Left renal cortex interstitium (tissue), 4 donors: Measurements from ENCODE around the gene OR10G7. TPM values are rescaled to one million over a fixed set of nuclear protein-coding genes. Genes with fewer than 3 reads are reported as not detected.

ENCODE experiments used
- DNase-seq, 4 donors: peaks; one replicate each; pipeline ENCODE4 v3.0.0-alpha.2; 2013; ENCODE audit warnings: low read depth in 4 of 4, low spot score in 2 of 4, missing footprints in 1 of 4
- polyA plus RNA-seq, 4 donors: library from polyadenylated mRNA; unstranded; fragments of 120-200 nt; gene quantifications; one replicate each; pipeline ENCODE4 v1.2.1, GENCODE V29; 2013; ENCODE audit not compliant: insufficient read length in 4 of 4

The OR10G7 gene
- not detected for polyA plus RNA-seq

- DNase-seq = no peak
These were observed at the start of gene OR10G7 for GRCh38 chr11:124041254-124041653. Gene OR10G7 (minus strand): TSS chr11:124041325. CDS start chr11:124039001, 2,324 bp downstream.

- no peak for DNase-seq
These were observed 45.1 kb upstream of the OR10G7 start for GRCh38 chr11:124085997-124086846.

GRCh38 chr11:124085583-124085982, 44.5 kb upstream of the OR10G7 start:
- no peak for DNase-seq

- no peak for DNase-seq
These were observed 41.2 kb upstream of the OR10G7 start for GRCh38 chr11:124082371-124082770.

- no peak for DNase-seq
These were observed 40.4 kb upstream of the OR10G7 start for GRCh38 chr11:124081483-124081882.

GRCh38 chr11:124080327-124081001, 39.3 kb upstream of the OR10G7 start:
- no peak for DNase-seq

GRCh38 chr11:124079631-124080326, 38.7 kb upstream of the OR10G7 start:
- no peak for DNase-seq

GRCh38 chr11:124078591-124078990, 37.5 kb upstream of the OR10G7 start:
- DNase-seq = no peak

- DNase-seq = no peak
These were observed 36.1 kb upstream of the OR10G7 start for GRCh38 chr11:124077266-124077665.

- DNase-seq = peak in 1 of 4 donors; percentile 21
These were observed 34.9 kb upstream of the OR10G7 start for GRCh38 chr11:124075841-124076651.

- DNase-seq = no peak
These were observed 34.3 kb upstream of the OR10G7 start for GRCh38 chr11:124075492-124075840.

- DNase-seq = no peak
These were observed 33.4 kb upstream of the OR10G7 start for GRCh38 chr11:124074554-124074953.

- DNase-seq = no peak
These were observed 31.0 kb upstream of the OR10G7 start for GRCh38 chr11:124072147-124072546.

- DNase-seq = no peak
These were observed 30.5 kb upstream of the OR10G7 start for GRCh38 chr11:124071623-124071948.

GRCh38 chr11:124070915-124071622, 29.9 kb upstream of the OR10G7 start:
- peak in 2 of 4 donors; percentile 55 for DNase-seq

- peak in 1 of 4 donors; percentile 29 for DNase-seq
These were observed 28.6 kb upstream of the OR10G7 start for GRCh38 chr11:124069429-124070401.

- DNase-seq = no peak
These were observed 27.5 kb upstream of the OR10G7 start for GRCh38 chr11:124068601-124069110.

- DNase-seq = no peak
These were observed 11.8 kb upstream of the OR10G7 start for GRCh38 chr11:124052966-124053365.

- DNase-seq = no peak
These were observed 9.6 kb upstream of the OR10G7 start for GRCh38 chr11:124050748-124051147.
